ENCODE results near the gene PSAT1. TPM values are rescaled to one million over a fixed set of nuclear protein-coding genes. Genes with fewer than 3 reads are reported as not detected.
A peak's percentile ranks its signal among the peaks of the same experiment; 100 is the strongest.

The PSAT1 gene
- total and polyA plus RNA-seq, 4 donors: 4.0 to 48.4 (median 11.1) TPM

GRCh38 chr9:78291240-78291925, 5.5 kb upstream of the PSAT1 start:
- no peak for ATAC-seq (ENCODE audit: insufficient read depth, low FRiP score)

GRCh38 chr9:78292026-78292425, 4.9 kb upstream of the PSAT1 start:
- ATAC-seq (ENCODE audit: insufficient read depth, low FRiP score) (no peak), DNase-seq (peak in 1 of 3 donors; percentile 38)
- no peak overlapping the region for H3K4me3 ChIP-seq
- TF ChIP-seq CTCF (IDR thresholded peaks at IDR 0.05; ENCODE audit: control extremely low read depth, extremely low read depth): no peak
- WGBS, 2 donors: 43 to 58% methylated on average over 6 of the region's 6 CpGs
- no peaks in the 10 kb centered on the region for H3K9me3 ChIP-seq (ENCODE audit: control insufficient read depth in 4 of 4, insufficient read depth in 3 of 4, low read length in 3 of 4)
- H3K27me3 ChIP-seq (ENCODE audit: control insufficient read depth in 3 of 3, insufficient read depth in 3 of 3, low read length in 2 of 3): no peaks in the 10 kb centered on the region
- H3K4me1 ChIP-seq (ENCODE audit: control insufficient read depth in 5 of 5, insufficient read depth in 5 of 5, low read length in 5 of 5): peaks cover 0 to 32% (median 6%) of the 10 kb centered on the region in 5 donors
- H3K36me3 ChIP-seq (ENCODE audit: control insufficient read depth in 4 of 4, insufficient read depth in 4 of 4, low read length in 4 of 4): no peaks in the 10 kb centered on the region
- no peak overlapping the region for H3K9ac ChIP-seq (ENCODE audit: insufficient read depth in 1 of 2, low read length in 2 of 2)
- no peak overlapping the region for H3K27ac ChIP-seq (ENCODE audit: low read depth in 1 of 2, low read length in 1 of 2)

More at GRCh38 chr9:78291240-78291925, 5.5 kb upstream of the PSAT1 start:
- Histone ChIP-seq H3K4me1 (ENCODE audit: control insufficient read depth in 5 of 5, insufficient read depth in 5 of 5, low read length in 5 of 5) (peaks cover 0 to 28% (median 4%) of the 10 kb centered on the region in 5 donors), H3K27ac (ENCODE audit: low read depth in 1 of 2, low read length in 1 of 2) (no peak overlapping the region), H3K36me3 (ENCODE audit: control insufficient read depth in 4 of 4, insufficient read depth in 4 of 4, low read length in 4 of 4) (no peaks in the 10 kb centered on the region), H3K9ac (ENCODE audit: insufficient read depth in 1 of 2, low read length in 2 of 2) (no peak overlapping the region), H3K4me3 (no peak overlapping the region), H3K27me3 (ENCODE audit: control insufficient read depth in 3 of 3, insufficient read depth in 3 of 3, low read length in 2 of 3) (no peaks in the 10 kb centered on the region), H3K9me3 (ENCODE audit: control insufficient read depth in 4 of 4, insufficient read depth in 3 of 4, low read length in 3 of 4) (no peaks in the 10 kb centered on the region)
- no peak for TF ChIP-seq CTCF (IDR thresholded peaks at IDR 0.05; ENCODE audit: control extremely low read depth, extremely low read depth)
- 83 to 90% methylated on average over 8 of the region's 8 CpGs for WGBS, 2 donors
- DNase-seq: peak in 2 of 3 donors; percentile 38 to 56

DNA sequence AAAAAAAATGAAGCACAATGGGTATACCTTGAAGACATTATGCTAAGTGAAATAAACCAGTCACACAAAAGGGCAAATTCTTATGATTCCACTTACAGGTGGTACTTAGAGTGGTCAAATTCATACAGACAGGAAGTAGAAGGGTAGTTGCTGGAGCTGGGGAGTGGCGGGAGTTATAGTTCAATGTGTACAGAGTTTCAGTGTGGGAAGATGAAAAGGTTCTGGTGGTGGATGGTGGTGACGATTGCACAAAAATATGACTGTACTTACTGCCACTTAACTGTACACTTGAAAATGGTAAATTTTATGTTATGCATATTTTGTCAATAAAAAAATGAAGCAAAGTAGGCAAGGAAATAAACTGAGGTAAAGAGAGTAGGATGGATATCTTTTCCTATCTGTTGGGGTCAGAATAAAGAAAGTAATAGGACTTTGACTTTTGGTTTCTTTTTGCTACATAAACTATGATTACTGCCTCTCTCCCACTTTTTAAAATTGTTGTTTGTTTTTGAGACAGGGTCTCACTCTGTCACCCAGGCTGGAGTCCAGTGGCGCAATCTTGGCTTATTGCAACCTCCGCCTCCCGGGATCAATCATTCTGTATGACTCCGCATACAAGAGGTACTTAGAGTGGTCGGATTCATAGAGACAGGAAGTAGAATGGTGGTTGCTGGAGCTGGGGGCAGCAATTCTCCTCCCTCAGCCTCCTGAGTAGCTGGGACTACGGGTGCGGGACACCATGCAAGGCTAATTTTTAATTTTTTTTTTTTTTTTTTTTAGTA, 4.0 kb upstream of the PSAT1 start:
- H3K9me3 ChIP-seq (ENCODE audit: control insufficient read depth in 4 of 4, insufficient read depth in 3 of 4, low read length in 3 of 4): peaks cover 0 to 2% (median 0%) of the 10 kb centered on the region in 4 donors
- H3K4me3 ChIP-seq: no peak overlapping the region
- 67 to 76% methylated on average over 9 of the region's 9 CpGs for WGBS, 2 donors
- TF ChIP-seq CTCF (IDR thresholded peaks at IDR 0.05; ENCODE audit: control extremely low read depth, extremely low read depth): no peak
- H3K27me3 ChIP-seq (ENCODE audit: control insufficient read depth in 3 of 3, insufficient read depth in 3 of 3, low read length in 2 of 3): no peaks in the 10 kb centered on the region
- no peak overlapping the region for H3K27ac ChIP-seq (ENCODE audit: low read depth in 1 of 2, low read length in 1 of 2)
- ATAC-seq (ENCODE audit: insufficient read depth, low FRiP score) (no peak), DNase-seq (peak in 2 of 3 donors; percentile 30 to 58)
- peaks cover 0 to 40% (median 10%) of the 10 kb centered on the region in 5 donors for H3K4me1 ChIP-seq (ENCODE audit: control insufficient read depth in 5 of 5, insufficient read depth in 5 of 5, low read length in 5 of 5)
- H3K9ac ChIP-seq (ENCODE audit: insufficient read depth in 1 of 2, low read length in 2 of 2): no peak overlapping the region
- no peaks in the 10 kb centered on the region for H3K36me3 ChIP-seq (ENCODE audit: control insufficient read depth in 4 of 4, insufficient read depth in 4 of 4, low read length in 4 of 4)
